Loucy (cell line): ENCODE data around the gene PLCH1.

Source experiments
- H2AFZ ChIP-seq: fragments of 200-600 bp; sonication (generic); 2 replicates; pipeline ENCODE4 v1.6.0; 2016; ENCODE audit warnings: antibody characterized with exemption, mild to moderate bottlenecking, low read length, moderate library complexity
- H3F3A ChIP-seq: fragments of 200-600 bp; 2 replicates; pipeline ENCODE4 v1.6.0; 2016; ENCODE audit warnings: antibody characterized with exemption, low read depth, mild to moderate bottlenecking
- H3K27me3 ChIP-seq: fragments of 200-600 bp; sonication (generic); 2 replicates; pipeline ENCODE4 v1.6.1; 2014; ENCODE audit warnings: low read length, mild to moderate bottlenecking; ENCODE audit not compliant: insufficient read depth, poor library complexity, severe bottlenecking
- H3K36me3 ChIP-seq: fragments of 200-600 bp; sonication (generic); 2 replicates; pipeline ENCODE4 v1.6.1; 2016; ENCODE audit warnings: low read length; ENCODE audit not compliant: insufficient read depth
- H3K4me1 ChIP-seq: fragments of 200-600 bp; sonication (generic); 2 replicates; pipeline ENCODE4 v1.5.1; 2014; ENCODE audit warnings: low read length, mild to moderate bottlenecking; ENCODE audit not compliant: insufficient read depth, poor library complexity, severe bottlenecking
- H3K4me2 ChIP-seq: fragments of 200-600 bp; sonication (generic); 2 replicates; pipeline ENCODE4 v1.6.0; 2014; ENCODE audit warnings: antibody characterized with exemption, low read length, low read depth, mild to moderate bottlenecking; ENCODE audit not compliant: poor library complexity, severe bottlenecking
- H3K4me3 ChIP-seq: fragments of 200-600 bp; sonication (generic); 2 replicates; pipeline ENCODE4 v1.5.1; 2014; ENCODE audit warnings: low read length, mild to moderate bottlenecking, mixed read lengths; ENCODE audit not compliant: poor library complexity, severe bottlenecking
- H3K79me2 ChIP-seq: fragments of 200-600 bp; sonication (generic); 2 replicates; pipeline ENCODE4 v1.6.1; 2014; ENCODE audit warnings: low read length; ENCODE audit not compliant: insufficient read depth
- H3K9ac ChIP-seq: fragments of 200-600 bp; sonication (generic); 2 replicates; pipeline ENCODE4 v1.6.0; 2014; ENCODE audit warnings: mild to moderate bottlenecking, low read depth, low read length, moderate library complexity; ENCODE audit not compliant: poor library complexity, severe bottlenecking
- H3K9me2 ChIP-seq: fragments of 200-600 bp; sonication (generic); replicated peaks from 2 replicates; pipeline ENCODE4 v1.6.1; 2016; ENCODE audit warnings: low read depth, low read length, mixed read lengths
- H3K9me3 ChIP-seq: fragments of 200-600 bp; sonication (generic); 2 replicates; pipeline ENCODE4 v1.6.1; 2014; ENCODE audit warnings: mild to moderate bottlenecking, antibody characterized with exemption, low read length, low read depth; ENCODE audit not compliant: insufficient read depth
- H4K20me1 ChIP-seq: fragments of 200-600 bp; sonication (generic); 2 replicates; pipeline ENCODE4 v1.6.0; 2014; ENCODE audit warnings: antibody characterized with exemption, low read length, mild to moderate bottlenecking; ENCODE audit not compliant: insufficient read depth, poor library complexity, severe bottlenecking
- EZH2phosphoT487 ChIP-seq: fragments of 200-600 bp; IDR thresholded peaks from 2 replicates; pipeline ENCODE4 v1.6.1; 2018; ENCODE audit warnings: antibody characterized with exemption, mild to moderate bottlenecking, moderate library complexity, borderline replicate concordance
- TF ChIP-seq, protein P1 (sequence below): fragments of 200-600 bp; sonication (generic); conservative IDR thresholded peaks from 2 replicates; pipeline ENCODE4 v1.5.1; 2014; ENCODE audit warnings: mild to moderate bottlenecking, antibody characterized with exemption, low read length

PLCH1 gene

DNA sequence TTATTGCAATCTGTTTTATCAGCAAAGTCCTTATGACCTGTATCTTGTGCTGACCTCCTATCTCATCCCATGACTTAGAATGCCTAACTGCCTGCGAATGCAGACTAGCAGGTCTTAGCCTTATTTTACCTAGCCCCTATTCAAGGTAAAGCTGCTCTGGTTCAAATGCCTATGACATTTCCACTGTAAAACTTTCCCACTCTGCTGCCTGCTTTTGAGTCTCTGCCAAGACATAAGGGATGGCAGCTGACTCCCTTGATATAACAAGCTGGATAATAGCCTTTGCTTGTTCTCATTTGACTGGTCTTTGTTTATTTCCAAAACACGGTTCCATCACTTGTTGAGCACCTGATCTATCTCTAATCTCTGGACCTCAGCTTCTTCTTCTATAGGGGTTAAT is 319.5 kb downstream of the PLCH1 start:
- H3K4me3 ChIP-seq: no peak overlapping the region
- TF ChIP-seq EZH2phosphoT487: no peak
- H3K9ac ChIP-seq: no peak overlapping the region
- H3K4me2 ChIP-seq: no peak overlapping the region
- H2AFZ ChIP-seq: no peak overlapping the region
- H3F3A ChIP-seq: no peaks in the 10 kb centered on the region
- H4K20me1 ChIP-seq: no peaks in the 10 kb centered on the region
- H3K27me3 ChIP-seq: no peaks in the 10 kb centered on the region
- no peaks in the 10 kb centered on the region for H3K9me2 ChIP-seq
- peaks cover 26% of the 10 kb centered on the region for H3K9me3 ChIP-seq
- H3K4me1 ChIP-seq: peaks cover 21% of the 10 kb centered on the region
- no peaks in the 10 kb centered on the region for H3K79me2 ChIP-seq
- no peaks in the 10 kb centered on the region for H3K36me3 ChIP-seq

DNA sequence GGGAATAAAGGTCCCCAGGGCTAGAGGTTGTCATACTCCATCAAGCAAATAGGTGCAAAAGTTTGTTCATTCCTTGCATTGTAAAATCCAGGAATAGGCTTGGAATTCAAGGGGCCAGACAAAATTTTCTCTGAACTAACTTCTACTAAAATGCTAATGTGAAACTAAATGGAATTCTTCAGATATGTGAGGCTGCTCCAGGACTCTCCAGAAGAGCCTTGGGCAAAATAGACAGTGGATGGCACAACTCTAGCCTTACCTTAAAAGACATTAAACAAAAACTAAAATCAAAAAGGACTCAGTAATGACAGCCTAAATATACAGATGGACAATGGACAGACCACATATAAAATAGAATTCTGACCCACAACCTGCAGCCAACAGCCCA is 320.6 kb downstream of the PLCH1 start:
- Histone ChIP-seq H3F3A (no peaks in the 10 kb centered on the region), H2AFZ (no peak overlapping the region), H4K20me1 (no peaks in the 10 kb centered on the region), H3K4me1 (peaks cover 21% of the 10 kb centered on the region), H3K4me2 (no peak overlapping the region), H3K36me3 (no peaks in the 10 kb centered on the region), H3K9me3 (peaks cover 26% of the 10 kb centered on the region), H3K9ac (no peak overlapping the region), H3K9me2 (no peaks in the 10 kb centered on the region), H3K79me2 (no peaks in the 10 kb centered on the region), H3K4me3 (no peak overlapping the region), H3K27me3 (no peaks in the 10 kb centered on the region)
- TF ChIP-seq EZH2phosphoT487: no peak
- TF ChIP-seq, protein P1, sequence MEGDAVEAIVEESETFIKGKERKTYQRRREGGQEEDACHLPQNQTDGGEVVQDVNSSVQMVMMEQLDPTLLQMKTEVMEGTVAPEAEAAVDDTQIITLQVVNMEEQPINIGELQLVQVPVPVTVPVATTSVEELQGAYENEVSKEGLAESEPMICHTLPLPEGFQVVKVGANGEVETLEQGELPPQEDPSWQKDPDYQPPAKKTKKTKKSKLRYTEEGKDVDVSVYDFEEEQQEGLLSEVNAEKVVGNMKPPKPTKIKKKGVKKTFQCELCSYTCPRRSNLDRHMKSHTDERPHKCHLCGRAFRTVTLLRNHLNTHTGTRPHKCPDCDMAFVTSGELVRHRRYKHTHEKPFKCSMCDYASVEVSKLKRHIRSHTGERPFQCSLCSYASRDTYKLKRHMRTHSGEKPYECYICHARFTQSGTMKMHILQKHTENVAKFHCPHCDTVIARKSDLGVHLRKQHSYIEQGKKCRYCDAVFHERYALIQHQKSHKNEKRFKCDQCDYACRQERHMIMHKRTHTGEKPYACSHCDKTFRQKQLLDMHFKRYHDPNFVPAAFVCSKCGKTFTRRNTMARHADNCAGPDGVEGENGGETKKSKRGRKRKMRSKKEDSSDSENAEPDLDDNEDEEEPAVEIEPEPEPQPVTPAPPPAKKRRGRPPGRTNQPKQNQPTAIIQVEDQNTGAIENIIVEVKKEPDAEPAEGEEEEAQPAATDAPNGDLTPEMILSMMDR: no peak

- Histone ChIP-seq H3K9me3 (peaks cover 22% of the 10 kb centered on the region), H3K4me1 (peaks cover 21% of the 10 kb centered on the region), H3F3A (no peaks in the 10 kb centered on the region), H3K4me3 (no peak overlapping the region), H3K9me2 (no peaks in the 10 kb centered on the region), H2AFZ (peak overlapping the region; percentile 46; the same call in 1 of the 2 replicates), H3K36me3 (no peaks in the 10 kb centered on the region), H3K79me2 (no peaks in the 10 kb centered on the region), H3K9ac (no peak overlapping the region), H4K20me1 (no peaks in the 10 kb centered on the region), H3K27me3 (no peaks in the 10 kb centered on the region), H3K4me2 (no peak overlapping the region)
- TF ChIP-seq, protein P1: no peak
- no peak for TF ChIP-seq EZH2phosphoT487
These were observed 321.1 kb downstream of the PLCH1 start for GRCh38 chr3:155423526-155424322.
